A673 (cell line): Measurements from ENCODE around the gene SLC27A4. TPM values are rescaled to one million over a fixed set of nuclear protein-coding genes. Genes with fewer than 3 reads are reported as not detected.

Source experiments
- BruUV-seq: library from RNA; stranded (reverse); fragments of 400-500 nt; replicated peaks from 2 replicates; lab custom pipeline; 2021; lab: Mats Ljungman, UMichigan
- CTCF ChIA-PET: fragments of 300-600 bp; sonication (Branson Sonifier 250); formaldehyde crosslinking; loops from one replicate; lab custom pipeline; 2022; ENCODE audit warnings: antibody characterized with exemption; lab: Charles Lee
- POLR2A ChIA-PET: fragments of 300-600 bp; sonication (Branson Sonifier 250); formaldehyde crosslinking; loops from one replicate; lab custom pipeline; 2022; ENCODE audit warnings: antibody characterized with exemption; ENCODE audit not compliant: low non-redundant PET; lab: Charles Lee
- DNase-seq: peaks from one replicate; pipeline ENCODE4 v3.0.0-alpha.2; 2015; ENCODE audit warnings: low spot score
- H3K27ac ChIP-seq: fragments of 200-600 bp; sonication (generic); 2 replicates; pipeline ENCODE4 v1.5.1; 2016; ENCODE audit warnings: mixed run types, low read depth, mild to moderate bottlenecking, mixed read lengths, antibody characterized with exemption, low read length; ENCODE audit not compliant: poor library complexity, severe bottlenecking
- H3K27me3 ChIP-seq: fragments of 200-600 bp; sonication (generic); replicated peaks from 2 replicates; pipeline ENCODE4 v1.6.1; 2017; ENCODE audit warnings: mixed run types, low read depth, mild to moderate bottlenecking, mixed read lengths, antibody characterized with exemption, low read length; ENCODE audit not compliant: insufficient read depth, poor library complexity
- H3K36me3 ChIP-seq: fragments of 200-600 bp; sonication (generic); 2 replicates; pipeline ENCODE4 v1.6.1; 2016; ENCODE audit warnings: mixed run types, mild to moderate bottlenecking, mixed read lengths, antibody characterized with exemption, low read length; ENCODE audit not compliant: insufficient read depth, poor library complexity, severe bottlenecking
- H3K4me1 ChIP-seq: fragments of 200-600 bp; sonication (generic); 2 replicates; pipeline ENCODE4 v1.6.1; 2017; ENCODE audit warnings: mixed run types, mild to moderate bottlenecking, mixed read lengths, antibody characterized with exemption, low read length; ENCODE audit not compliant: insufficient read depth, poor library complexity, severe bottlenecking
- H3K4me3 ChIP-seq: fragments of 200-600 bp; sonication (generic); 2 replicates; pipeline ENCODE4 v1.5.1; 2016; ENCODE audit warnings: low read depth, mixed run types, mild to moderate bottlenecking, mixed read lengths, low read length; ENCODE audit not compliant: poor library complexity, severe bottlenecking
- H3K9me3 ChIP-seq: fragments of 200-600 bp; sonication (generic); 2 replicates; pipeline ENCODE4 v1.6.1; 2016; ENCODE audit warnings: mixed run types, low read depth, mild to moderate bottlenecking, mixed read lengths, antibody characterized with exemption, low read length; ENCODE audit not compliant: poor library complexity, severe bottlenecking
- CTCF ChIP-seq: fragments of 300-800, 200-600 bp; sonication (generic); conservative IDR thresholded peaks from 2 replicates; pipeline ENCODE4 v1.5.1; 2017; ENCODE audit warnings: low read depth, mild to moderate bottlenecking, antibody characterized with exemption, low read length, moderate library complexity, mixed read lengths
- EZH2 ChIP-seq: fragments of 200-600 bp; sonication (generic); IDR thresholded peaks from 2 replicates; pipeline ENCODE4 v1.6.1; 2017; ENCODE audit warnings: borderline replicate concordance, low read depth, mild to moderate bottlenecking, mixed read lengths, antibody characterized with exemption, low read length; ENCODE audit not compliant: poor library complexity, severe bottlenecking
- intact Hi-C: fragments of 100-400 bp; cut with micrococcal nuclease; formaldehyde crosslinking; loops from one replicate; pipeline ENCODE4 v1.10.0; 2022; ENCODE audit not compliant: unreplicated experiment
- total RNA-seq: library from RNA; stranded (reverse); gene quantifications from 2 replicates; pipeline ENCODE4 v1.2.3, GENCODE V29; 2021

SLC27A4 gene
- total RNA-seq, 1 experiment from 2014 or later = 39.1 TPM

- BruUV-seq = no TSS peak
- Histone ChIP-seq H3K9me3 (no peaks in the 10 kb centered on the region), H3K27ac (no peak overlapping the region), H3K4me1 (no peaks in the 10 kb centered on the region), H3K27me3 (no peaks in the 10 kb centered on the region), H3K4me3 (no peak overlapping the region), H3K36me3 (peaks cover 32% of the 10 kb centered on the region)
- TF ChIP-seq CTCF (no peak), EZH2 (no peak)
- POLR2A ChIA-PET = no interaction called here
- CTCF ChIA-PET = no interaction called here
- no peak for DNase-seq
- intact Hi-C loops = no loop called here
Measured at GRCh38 chr9:128309551-128309950, 30.8 kb upstream of the SLC27A4 start.

- BruUV-seq = no TSS peak
- ChIA-PET CTCF (no interaction called here), POLR2A (no interaction called here)
Measured at GRCh38 chr9:128310461-128310860, 29.9 kb upstream of the SLC27A4 start.

GRCh38 chr9:128314697-128315096 is 25.6 kb upstream of the SLC27A4 start:
- Histone ChIP-seq H3K36me3 (peaks cover 45% of the 10 kb centered on the region), H3K4me3 (no peak overlapping the region), H3K4me1 (no peaks in the 10 kb centered on the region), H3K27me3 (no peaks in the 10 kb centered on the region), H3K27ac (no peak overlapping the region), H3K9me3 (no peaks in the 10 kb centered on the region)
- DNase-seq = no peak
- intact Hi-C loops = no loop called here
- BruUV-seq = no TSS peak
- ChIA-PET CTCF (no interaction called here), POLR2A (interaction anchor here (0.6 kb wide), 1 partner anchor 311 kb away, joined by 3 read pairs; no protein-coding TSS in a partner anchor)
- TF ChIP-seq EZH2 = no peak
- no peak for TF ChIP-seq CTCF

More at GRCh38 chr9:128310461-128310860, 29.9 kb upstream of the SLC27A4 start:
- DNase-seq = no peak
- Histone ChIP-seq H3K36me3 (peaks cover 37% of the 10 kb centered on the region), H3K4me3 (no peak overlapping the region), H3K27ac (no peak overlapping the region), H3K4me1 (no peaks in the 10 kb centered on the region), H3K9me3 (no peaks in the 10 kb centered on the region), H3K27me3 (no peaks in the 10 kb centered on the region)
- intact Hi-C loops = no loop called here
- no peak for TF ChIP-seq EZH2
- TF ChIP-seq CTCF = no peak
